HepG2 (cell line): ENCODE measurements around the gene KRT81. TPM values are rescaled to one million over a fixed set of nuclear protein-coding genes. Genes with fewer than 3 reads are reported as not detected.
A peak's percentile ranks its signal among the peaks of the same experiment; 100 is the strongest.

Experiments
- ATAC-seq: fragments of 200-7000 bp; cut with Tn5 transposase; 3 replicates; pipeline ENCODE4 v1.9.1; 2020; ENCODE audit warnings: mild to moderate bottlenecking, moderate library complexity
- BruUV-seq: library from RNA; stranded (reverse); fragments of 400-500 nt; replicated peaks from 2 replicates; lab custom pipeline; 2021; lab: Mats Ljungman, UMichigan
- CTCF ChIA-PET: fragments of 300-600 bp; formaldehyde crosslinking; extraction: SDS; loops from one replicate; lab custom pipeline; 2021; ENCODE audit warnings: low total read pairs, inconsistent platforms, low intra/inter-chr PET ratio; lab: Yijun Ruan, JAX
- POLR2A ChIA-PET: fragments of 350-600 bp; sonication (Branson Sonifier 250); formaldehyde crosslinking; loops from one replicate; lab custom pipeline; 2020; ENCODE audit warnings: antibody characterized with exemption, inconsistent platforms; lab: Yijun Ruan, JAX
- DNase-seq: peaks from one replicate; pipeline ENCODE4 v3.0.0-alpha.2; 2015; ENCODE audit warnings: low spot score
- FAIRE-seq: peaks from 3 replicates; lab custom pipeline; 2011; peaks lifted over from hg19 to GRCh38; lab: Jason Lieb, UNC
- H2AFZ ChIP-seq: one replicate; pipeline ENCODE4 v1.6.1; 2011; ENCODE audit warnings: low read length, inconsistent platforms
- H3K27ac ChIP-seq: fragments of 300-600 bp; 3 replicates; pipeline ENCODE4 v1.8.0; 2011; ENCODE audit warnings: mixed run types, mild to moderate bottlenecking, mixed read lengths, low read length, inconsistent platforms; ENCODE audit not compliant: insufficient read depth; ENCODE audit errors: extremely low read length
- H3K27me3 ChIP-seq, 2 experiments: fragments of 200-600 bp in 1 of 2; 2 replicates in 1 of 2; 3 replicates in 1 of 2; pipeline versions ENCODE4 v1.6.0 to v1.8.0; 2011; ENCODE audit warnings: low read length in 2 of 2, mild to moderate bottlenecking in 2 of 2, moderate library complexity in 2 of 2, inconsistent platforms in 1 of 2; ENCODE audit not compliant: insufficient read depth in 2 of 2, control insufficient read depth in 1 of 2
- H3K36me3 ChIP-seq, 2 experiments: fragments of 200-600 bp in 1 of 2; replicated peaks in 1 of 2; 2 replicates in 1 of 2; 3 replicates in 1 of 2; pipeline versions ENCODE4 v1.5.1 to v1.8.0; 2011; ENCODE audit warnings: low read length in 2 of 2, inconsistent platforms in 1 of 2; ENCODE audit not compliant: insufficient read depth in 2 of 2, control insufficient read depth in 1 of 2
- H3K4me1 ChIP-seq: 2 replicates; pipeline ENCODE4 v1.5.1; 2012; ENCODE audit warnings: low read length, inconsistent platforms; ENCODE audit not compliant: insufficient read depth
- H3K4me2 ChIP-seq: 2 replicates; pipeline ENCODE4 v1.6.0; 2011; ENCODE audit warnings: low read depth, low read length, inconsistent platforms
- H3K4me3 ChIP-seq, 3 experiments: fragments of 200-600 bp in 1 of 3; sonication (generic), shearing (Covaris generic) in 1 of 3; replicated peaks in 1 of 3; 2 replicates each; pipeline ENCODE4 v1.5.1; 2011 to 2016; ENCODE audit warnings: low read length in 3 of 3, inconsistent platforms in 2 of 3, low read depth in 2 of 3, mild to moderate bottlenecking in 2 of 3, control low read depth in 1 of 3, mixed read lengths in 1 of 3; ENCODE audit not compliant: insufficient read depth in 1 of 3
- H3K79me2 ChIP-seq: one replicate; pipeline ENCODE4 v1.6.1; 2011; ENCODE audit warnings: low read length, inconsistent platforms; ENCODE audit not compliant: insufficient read depth
- H3K9ac ChIP-seq: 2 replicates; pipeline ENCODE4 v1.6.0; 2011; ENCODE audit warnings: mild to moderate bottlenecking, low read depth, low read length, inconsistent platforms; ENCODE audit not compliant: insufficient read depth
- H3K9me3 ChIP-seq: 2 replicates; pipeline ENCODE4 v1.5.1; 2012; ENCODE audit warnings: mild to moderate bottlenecking, low read length
- H4K20me1 ChIP-seq: 2 replicates; pipeline ENCODE4 v1.6.0; 2011; ENCODE audit warnings: inconsistent platforms, mild to moderate bottlenecking, low read length, moderate library complexity; ENCODE audit not compliant: insufficient read depth
- MYPOP ChIP-seq: sonication (generic); formaldehyde crosslinking; IDR thresholded peaks from 2 replicates; pipeline ENCODE4 v1.8.1; 2023; ENCODE audit warnings: mild to moderate bottlenecking, moderate library complexity, missing genetic modification reagents
- ZMYM3 ChIP-seq: sonication (generic); formaldehyde crosslinking; IDR thresholded peaks from 2 replicates; pipeline ENCODE4 v1.5.1; 2020; ENCODE audit warnings: mild to moderate bottlenecking, missing genetic modification reagents
- ZNF329 ChIP-seq: sonication (generic); formaldehyde crosslinking; IDR thresholded peaks from 2 replicates; pipeline ENCODE4 v1.9.0; 2021; ENCODE audit warnings: low read depth, mild to moderate bottlenecking, missing genetic modification reagents
- WGBS: methylation state at CpG from one replicate; pipeline ENCODE4 v1.1.6; 2017; ENCODE audit warnings: low lambda C conversion rate; 5-methylcytosine and 5-hydroxymethylcytosine counted together
- in situ Hi-C: cut with HindIII; loops from 2 replicates; pipeline ENCODE4 v1.10.0; 2017; ENCODE audit warnings: low pct_unique_long_range_greater_than_20kb; ENCODE audit not compliant: extremely low pct_ligation_motif_present
- intact Hi-C: fragments of 100-400 bp; cut with micrococcal nuclease; formaldehyde crosslinking; loops from one replicate; pipeline ENCODE4 v1.10.0; 2022; ENCODE audit not compliant: unreplicated experiment
- polyA plus RNA-seq, 8 experiments: library from polyadenylated mRNA; depleted of rRNA in 3 of 8; stranded (reverse) in 7 of 8; unstranded in 1 of 8; fragments of >200 nt; fragmentation: Illumina TruSeq in 4 of 8; extraction: Trizol in 4 of 8; gene quantifications; 2 replicates each; pipeline versions ENCODE4 v1.2.1 to v1.2.3, GENCODE V29; 2011 to 2016; ENCODE audit warnings: low read depth in 4 of 8, missing spikeins in 1 of 8, mixed read lengths in 1 of 8; ENCODE audit not compliant: insufficient read depth in 1 of 8
- total RNA-seq, 5 experiments: library from RNA; depleted of rRNA; stranded (reverse); fragments of >200 nt; fragmentation: Illumina TruSeq; extraction: Trizol; gene quantifications; 2 replicates each; pipeline ENCODE4 v1.2.3, GENCODE V29; 2016; ENCODE audit warnings: low read depth in 1 of 5

Gene KRT81
- total and polyA plus RNA-seq, 2 of the 13 experiments (the other 11 are each of a cell fraction or from before 2014, with no cell fraction given) = not detected

GRCh38 chr12:52321418-52321817 is 30.1 kb upstream of the KRT81 start:
- no peaks in the 10 kb centered on the region for H3K79me2 ChIP-seq
- no peak for DNase-seq
- peaks cover 12 to 52% of the 10 kb centered on the region in 2 experiments; a peak in 4 of 5 replicates for H3K27me3 ChIP-seq
- no peak overlapping the region for H3K4me3 ChIP-seq
- CTCF ChIA-PET = no interaction called here
- TF ChIP-seq ZMYM3 (CRISPR knock-in tag) = no peak
- 0% methylated on average over 3 of the region's 4 CpGs for WGBS
- no peak for ATAC-seq
- no peak overlapping the region for H3K27ac ChIP-seq
- no peaks in the 10 kb centered on the region for H3K36me3 ChIP-seq
- H3K4me2 ChIP-seq = no peak overlapping the region
- BruUV-seq = no TSS peak
- H4K20me1 ChIP-seq = no peaks in the 10 kb centered on the region
- in situ Hi-C loops (no loop called here), intact Hi-C loops (no loop called here)
- FAIRE-seq = no peak
- POLR2A ChIA-PET = no interaction called here
- no peaks in the 10 kb centered on the region for H3K4me1 ChIP-seq
- no peak overlapping the region for H3K9ac ChIP-seq
- H2AFZ ChIP-seq = no peak overlapping the region
- no peaks in the 10 kb centered on the region for H3K9me3 ChIP-seq

GRCh38 chr12:52320784-52321400 is 29.6 kb upstream of the KRT81 start, which contains the start of gene KRT83:
Gene KRT83 (minus strand): TSS chr12:52321398. CDS start chr12:52321335, 63 bp downstream.
- no peaks in the 10 kb centered on the region for H3K36me3 ChIP-seq
- H4K20me1 ChIP-seq = no peaks in the 10 kb centered on the region
- no peak within 1 kb of the TSS for H2AFZ ChIP-seq
- H3K27me3 ChIP-seq = peaks cover 12 to 52% of the 10 kb centered on the region in 2 experiments; a peak in 4 of 5 replicates
- BruUV-seq = no TSS peak
- no peak within 1 kb of the TSS for H3K27ac ChIP-seq
- ChIA-PET CTCF (no interaction called here), POLR2A (no interaction called here)
- TF ChIP-seq MYPOP (CRISPR knock-in tag) = no peak
- peak; percentile 62; the same call in 1 of the 2 replicates for TF ChIP-seq ZNF329 (CRISPR knock-in tag)
- no peak for DNase-seq
- intact Hi-C loops (no loop called here), in situ Hi-C loops (no loop called here)
- 47% methylated on average over 19 of the region's 35 CpGs for WGBS
- no peak within 1 kb of the TSS for H3K4me3 ChIP-seq
- no peak for ATAC-seq
- no peaks in the 10 kb centered on the region for H3K9me3 ChIP-seq
- H3K4me1 ChIP-seq = no peaks in the 10 kb centered on the region
- H3K9ac ChIP-seq = no peak within 1 kb of the TSS
- no peak for FAIRE-seq
- no peak within 1 kb of the TSS for H3K4me2 ChIP-seq
- H3K79me2 ChIP-seq = no peaks in the 10 kb centered on the region
